ENCODE data around the gene SLIT3.

The SLIT3 gene

GRCh38 chr5:168669668-168670378 lies 631.1 kb downstream of the SLIT3 start:
- DNase-seq (ENCODE audit: low read depth): no peak

- DNase-seq (ENCODE audit: low read depth): no peak
Measured at GRCh38 chr5:168669156-168669555, 631.8 kb downstream of the SLIT3 start.

- DNase-seq (ENCODE audit: low read depth): no peak
Measured at GRCh38 chr5:168668078-168668477, 632.9 kb downstream of the SLIT3 start.

GRCh38 chr5:168667301-168667840 lies 633.6 kb downstream of the SLIT3 start:
- no peak for DNase-seq (ENCODE audit: low read depth)

GRCh38 chr5:168666356-168666755 lies 634.6 kb downstream of the SLIT3 start:
- DNase-seq (ENCODE audit: low read depth): no peak

GRCh38 chr5:168663276-168664004 lies 637.5 kb downstream of the SLIT3 start:
- no peak for DNase-seq (ENCODE audit: low read depth)

GRCh38 chr5:168661593-168662485 lies 639.1 kb downstream of the SLIT3 start:
- no peak for DNase-seq (ENCODE audit: low read depth)

- no peak for DNase-seq (ENCODE audit: low read depth)
Measured at GRCh38 chr5:168660691-168661090, 640.2 kb downstream of the SLIT3 start.

GRCh38 chr5:168659286-168659847 lies 641.6 kb downstream of the SLIT3 start:
- no peak for DNase-seq (ENCODE audit: low read depth)

- no peak for DNase-seq (ENCODE audit: low read depth)
Measured at GRCh38 chr5:168658394-168658793, 642.5 kb downstream of the SLIT3 start.

- no peak for DNase-seq (ENCODE audit: low read depth)
Measured at GRCh38 chr5:168656633-168657032, 644.3 kb downstream of the SLIT3 start.

- DNase-seq (ENCODE audit: low read depth): no peak
Measured at GRCh38 chr5:168655316-168655715, 645.6 kb downstream of the SLIT3 start.

GRCh38 chr5:168654211-168654721 lies 646.7 kb downstream of the SLIT3 start:
- no peak for DNase-seq (ENCODE audit: low read depth)

- DNase-seq (ENCODE audit: low read depth): no peak
Measured at GRCh38 chr5:168653626-168654025, 647.3 kb downstream of the SLIT3 start.

- DNase-seq (ENCODE audit: low read depth): no peak
Measured at GRCh38 chr5:168651648-168652047, 649.3 kb downstream of the SLIT3 start.

GRCh38 chr5:168649306-168649705 lies 651.6 kb downstream of the SLIT3 start:
- no peak for DNase-seq (ENCODE audit: low read depth)

- DNase-seq (ENCODE audit: low read depth): no peak
Measured at GRCh38 chr5:168648576-168648975, 652.4 kb downstream of the SLIT3 start.

GRCh38 chr5:168648016-168648415 lies 652.9 kb downstream of the SLIT3 start:
- DNase-seq (ENCODE audit: low read depth): no peak

GRCh38 chr5:168647083-168647482 lies 653.9 kb downstream of the SLIT3 start:
- DNase-seq (ENCODE audit: low read depth): no peak

- DNase-seq (ENCODE audit: low read depth): no peak
Measured at GRCh38 chr5:168646335-168646734, 654.6 kb downstream of the SLIT3 start.

GRCh38 chr5:168645195-168645594 lies 655.7 kb downstream of the SLIT3 start:
- no peak for DNase-seq (ENCODE audit: low read depth)

- DNase-seq (ENCODE audit: low read depth): no peak
Measured at GRCh38 chr5:168642019-168642418, 658.9 kb downstream of the SLIT3 start.
